SU-DHL-6 (cell line): ENCODE measurements around the gene TGM6.

Source experiments
- CTCF ChIP-seq: fragments of 200-600 bp; sonication (generic); IDR thresholded peaks from one replicate; pipeline ENCODE4 v1.5.1; 2017; ENCODE audit warnings: antibody characterized with exemption, mild to moderate bottlenecking, low read length, moderate library complexity; ENCODE audit not compliant: insufficient read depth, poor library complexity, severe bottlenecking
- EZH2phosphoT487 ChIP-seq: fragments of 200-600 bp; sonication (generic), shearing (Covaris generic); conservative IDR thresholded peaks from 2 replicates; pipeline ENCODE4 v1.6.1; 2018; ENCODE audit warnings: mild to moderate bottlenecking, antibody characterized with exemption, low read length, moderate library complexity, mixed read lengths

- TF ChIP-seq CTCF, result no peak
- TF ChIP-seq EZH2phosphoT487, result no peak
Measured at GRCh38 chr20:2387580-2387979, 6.9 kb downstream of the TGM6 start.
